ENCODE data around the gene HS3ST3B1. TPM values are rescaled to one million over a fixed set of nuclear protein-coding genes. Genes with fewer than 3 reads are reported as not detected.

HS3ST3B1 gene
- 0.21 and 0.34 TPM in 2 replicates for total RNA-seq

GRCh38 chr17:14300575-14301278, at the start of gene HS3ST3B1:
Gene HS3ST3B1 (plus strand): TSS chr17:14301081. CDS start chr17:14301519, 438 bp downstream.

Other genes with a start within 250 kb of the HS3ST3B1 start
- gene COX10, start 231.6 kb upstream of the HS3ST3B1 start, total RNA-seq = 21.2 and 21.5 TPM in 2 replicates
- gene CDRT15, start 64.2 kb upstream of the HS3ST3B1 start, total RNA-seq = not detected in 2 replicates